Kidney capillary endothelial cell (primary cell): Measurements from ENCODE around the gene PRM1.

Source experiments
- DNase-seq: peaks from one replicate; pipeline ENCODE4 v3.0.0-alpha.2; 2018; ENCODE audit warnings: low spot score

Gene PRM1

GRCh38 chr16:11253995-11254912 lies 26.9 kb downstream of the PRM1 start:
- DNase-seq, result no peak

GRCh38 chr16:11253009-11253994 lies 27.8 kb downstream of the PRM1 start:
- DNase-seq, result no peak

GRCh38 chr16:11252482-11252931 lies 28.6 kb downstream of the PRM1 start:
- DNase-seq, result no peak

DNA sequence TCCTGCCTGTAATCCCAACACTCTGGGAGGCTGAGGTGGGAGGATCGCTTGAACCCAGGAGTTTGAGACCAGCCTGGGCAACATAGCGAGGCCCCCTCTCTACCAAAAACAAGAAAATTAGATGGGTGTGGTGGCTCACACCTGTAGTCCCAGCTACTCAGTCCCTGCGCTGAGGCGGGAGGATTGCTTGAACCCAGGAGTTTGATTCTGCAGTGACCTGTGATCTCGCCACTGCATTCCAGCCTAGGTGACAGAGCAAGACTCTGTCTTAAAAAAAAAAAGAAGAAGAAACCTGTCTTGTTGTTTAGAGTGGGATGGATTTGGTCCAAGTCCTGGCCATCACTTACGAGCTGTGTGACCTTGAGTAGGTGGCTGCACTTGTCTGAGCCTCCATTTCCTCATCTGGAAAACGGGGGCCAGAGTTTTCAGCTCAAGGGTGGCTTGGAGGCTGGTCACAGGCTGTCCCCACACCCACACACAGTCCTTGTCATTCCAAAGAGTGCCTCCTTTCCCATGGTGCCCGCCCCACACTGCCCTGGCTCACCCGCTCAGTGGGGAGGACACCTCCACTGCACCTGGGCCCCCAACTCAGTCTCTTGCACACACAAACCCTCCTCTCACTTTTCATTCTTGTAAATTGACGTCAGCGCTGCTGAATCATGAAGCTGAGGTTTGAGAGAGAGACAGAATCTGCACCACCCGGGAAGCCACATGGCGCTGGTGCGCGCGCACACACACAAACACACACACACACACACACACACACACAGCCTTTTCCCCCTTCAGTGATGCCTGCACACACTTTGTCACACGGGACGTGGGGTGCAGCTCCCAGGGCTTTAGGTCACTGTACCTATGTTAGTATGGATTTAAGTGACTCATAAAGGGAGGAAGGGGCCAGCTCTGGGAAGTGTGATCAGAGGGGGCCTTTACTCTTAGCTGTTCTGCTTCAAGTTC lies 29.3 kb downstream of the PRM1 start:
- no peak for DNase-seq

DNA sequence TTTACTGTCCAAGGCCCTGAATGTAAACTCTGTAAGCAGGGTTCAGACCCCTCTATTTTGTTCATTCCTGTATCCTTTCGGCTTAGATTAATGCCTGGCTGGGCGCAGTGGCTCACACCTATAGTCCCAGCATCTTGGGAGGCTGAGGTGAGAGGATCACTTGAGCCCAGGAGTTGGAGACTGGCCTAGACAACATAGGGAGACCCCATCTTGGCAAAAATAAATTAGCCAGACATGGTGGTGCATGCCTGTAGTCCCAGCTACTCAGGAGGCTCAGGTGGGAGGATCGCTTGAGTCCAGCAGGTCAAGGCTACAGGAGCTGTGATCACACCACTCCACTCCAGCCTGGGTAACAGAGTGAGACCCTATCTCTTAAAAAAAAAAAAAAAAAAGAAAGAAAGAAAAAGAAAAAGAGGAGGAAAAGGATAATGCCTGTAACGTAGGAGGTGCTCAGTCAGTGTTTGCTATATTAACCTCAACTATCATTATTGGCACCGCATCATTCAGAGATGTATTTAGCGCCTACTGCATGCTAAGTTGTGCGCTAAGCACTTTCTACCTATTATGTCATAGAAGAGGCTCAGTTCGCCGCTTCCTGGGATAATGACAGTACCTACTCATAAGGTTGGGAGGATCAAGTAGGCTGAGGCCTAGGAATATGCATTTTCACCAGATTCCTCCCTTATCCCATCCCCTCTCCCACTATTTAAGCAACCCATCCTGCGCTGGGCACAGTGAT lies 30.2 kb downstream of the PRM1 start:
- no peak for DNase-seq

- DNase-seq, result no peak
Measured at GRCh38 chr16:11250091-11250785, 30.9 kb downstream of the PRM1 start.

GRCh38 chr16:11249233-11250061 lies 31.7 kb downstream of the PRM1 start:
- no peak for DNase-seq

- DNase-seq, result no peak
Measured at GRCh38 chr16:11248133-11248532, 33.0 kb downstream of the PRM1 start.

DNA sequence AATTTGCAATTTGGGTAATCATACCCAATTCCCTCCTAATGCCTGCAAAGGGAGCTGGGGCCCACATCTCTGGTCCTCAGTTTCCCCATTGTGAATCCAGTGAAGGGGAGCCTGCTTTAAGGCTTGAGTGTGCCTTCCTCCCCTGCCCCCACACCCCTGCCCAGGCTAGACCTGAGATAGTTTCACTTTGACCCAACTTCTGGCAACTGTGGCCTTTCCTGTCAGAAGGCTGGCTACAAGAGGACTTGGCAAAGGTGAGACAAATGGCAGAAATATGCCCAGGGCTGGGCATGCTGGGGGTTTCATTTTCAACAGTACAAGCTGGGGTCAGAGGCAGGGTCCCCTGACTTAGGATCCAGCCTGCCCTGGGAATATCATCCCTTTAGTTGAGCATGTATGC lies 35.1 kb downstream of the PRM1 start:
- DNase-seq, result no peak

DNA sequence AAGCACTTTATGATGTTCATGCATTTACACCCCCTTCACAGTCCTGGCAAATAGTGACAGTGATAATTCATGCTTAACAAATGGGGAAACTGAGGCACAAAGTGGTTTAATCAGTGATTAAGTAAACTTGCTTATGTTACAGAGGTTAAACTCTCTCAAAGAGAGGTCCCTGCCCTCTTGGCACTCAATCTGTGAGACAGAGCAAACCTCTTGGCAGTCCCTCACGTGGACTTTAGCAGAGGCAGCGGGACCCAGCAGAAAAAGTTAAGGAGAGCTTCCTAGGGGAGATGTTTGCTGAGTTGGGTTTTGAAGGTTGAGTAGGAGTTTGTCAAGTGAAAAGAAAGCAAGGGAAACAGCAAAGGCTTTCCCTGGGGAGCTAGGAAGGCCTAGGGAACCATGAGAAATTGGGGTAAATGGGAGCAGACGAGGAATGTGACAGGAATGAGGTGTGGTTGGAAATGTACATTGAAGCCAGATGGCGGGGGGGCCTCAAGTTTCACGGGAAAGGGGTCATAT lies 35.9 kb downstream of the PRM1 start:
- DNase-seq, result no peak

DNA sequence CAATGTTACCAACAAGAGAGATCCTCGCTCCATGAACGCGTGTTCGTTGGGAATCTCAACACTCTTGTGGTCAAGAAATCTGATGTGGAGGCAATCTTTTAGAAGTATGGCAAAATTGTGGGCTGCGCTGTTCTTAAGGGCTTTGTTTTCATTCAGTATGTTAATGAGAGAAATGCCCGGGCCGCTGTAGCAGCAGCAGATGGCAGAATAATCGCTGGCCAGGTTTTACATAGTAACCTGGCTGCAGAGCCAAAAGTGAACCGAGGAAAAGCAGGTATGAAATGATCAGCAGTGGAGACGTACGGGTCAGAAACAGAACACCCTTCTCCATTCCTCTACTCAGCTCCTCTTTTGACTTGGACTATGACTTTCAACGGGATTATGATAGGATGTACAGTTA lies 38.5 kb downstream of the PRM1 start:
- no peak for DNase-seq

GRCh38 chr16:11241480-11242204 lies 39.5 kb downstream of the PRM1 start:
- DNase-seq, result no peak

GRCh38 chr16:11240636-11241473 lies 40.3 kb downstream of the PRM1 start:
- no peak for DNase-seq

DNA sequence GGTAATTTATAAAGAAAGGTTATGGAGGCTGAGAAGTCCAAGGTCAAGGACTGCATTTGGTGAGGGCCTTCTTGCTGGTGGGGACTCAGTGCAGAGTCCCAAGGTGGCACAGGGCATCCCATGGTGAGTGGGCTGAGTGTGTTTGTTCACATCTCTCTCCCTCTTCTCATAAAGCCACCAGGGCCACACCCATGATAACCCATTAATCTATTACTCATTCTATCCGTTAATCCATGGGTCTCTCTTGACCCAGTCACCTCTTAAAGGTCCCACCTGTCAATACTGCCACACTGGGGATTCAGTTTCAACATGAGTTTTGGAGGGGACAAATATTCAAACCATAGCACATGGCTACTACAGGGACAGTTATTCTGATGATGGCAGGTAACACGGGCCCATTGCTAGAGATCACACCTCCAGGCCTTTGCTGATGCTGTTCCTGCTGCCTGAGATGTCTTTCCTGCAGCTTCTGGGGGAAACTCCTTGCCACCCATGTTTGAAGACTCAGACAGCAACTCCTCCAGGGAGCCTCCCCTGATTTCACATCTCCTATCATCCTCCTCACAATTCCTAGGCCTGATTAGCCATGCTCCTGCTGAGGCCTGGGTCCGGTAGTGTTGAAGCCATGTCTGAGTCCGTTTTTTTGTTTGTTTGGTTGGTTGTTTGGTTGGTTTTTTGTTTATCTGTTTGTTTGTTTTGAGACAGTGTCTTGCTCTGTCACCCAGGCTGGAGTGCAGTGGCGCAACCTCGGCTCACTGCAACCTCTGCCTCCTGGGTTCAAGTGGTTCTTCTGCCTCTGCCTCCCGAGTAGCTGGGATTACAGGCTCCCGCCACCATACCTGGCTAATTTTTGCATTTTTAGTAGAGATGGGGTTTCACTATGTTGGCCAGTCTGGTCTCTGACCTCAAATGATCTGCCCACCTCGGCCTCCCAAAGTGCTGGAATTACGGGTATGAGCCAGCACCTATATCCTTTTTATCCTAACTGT lies 41.2 kb downstream of the PRM1 start:
- no peak for DNase-seq

- DNase-seq, result no peak
Measured at GRCh38 chr16:11238272-11239202, 42.6 kb downstream of the PRM1 start.
